ENCODE results near the gene UBA6. TPM values are rescaled to one million over a fixed set of nuclear protein-coding genes. Genes with fewer than 3 reads are reported as not detected.

UBA6 gene
- total and polyA plus RNA-seq, 9 of the 15 experiments (the other 6 are each of a cell fraction or from before 2014, with no cell fraction given): 22.9 to 139 (median 94.6) TPM

DNA sequence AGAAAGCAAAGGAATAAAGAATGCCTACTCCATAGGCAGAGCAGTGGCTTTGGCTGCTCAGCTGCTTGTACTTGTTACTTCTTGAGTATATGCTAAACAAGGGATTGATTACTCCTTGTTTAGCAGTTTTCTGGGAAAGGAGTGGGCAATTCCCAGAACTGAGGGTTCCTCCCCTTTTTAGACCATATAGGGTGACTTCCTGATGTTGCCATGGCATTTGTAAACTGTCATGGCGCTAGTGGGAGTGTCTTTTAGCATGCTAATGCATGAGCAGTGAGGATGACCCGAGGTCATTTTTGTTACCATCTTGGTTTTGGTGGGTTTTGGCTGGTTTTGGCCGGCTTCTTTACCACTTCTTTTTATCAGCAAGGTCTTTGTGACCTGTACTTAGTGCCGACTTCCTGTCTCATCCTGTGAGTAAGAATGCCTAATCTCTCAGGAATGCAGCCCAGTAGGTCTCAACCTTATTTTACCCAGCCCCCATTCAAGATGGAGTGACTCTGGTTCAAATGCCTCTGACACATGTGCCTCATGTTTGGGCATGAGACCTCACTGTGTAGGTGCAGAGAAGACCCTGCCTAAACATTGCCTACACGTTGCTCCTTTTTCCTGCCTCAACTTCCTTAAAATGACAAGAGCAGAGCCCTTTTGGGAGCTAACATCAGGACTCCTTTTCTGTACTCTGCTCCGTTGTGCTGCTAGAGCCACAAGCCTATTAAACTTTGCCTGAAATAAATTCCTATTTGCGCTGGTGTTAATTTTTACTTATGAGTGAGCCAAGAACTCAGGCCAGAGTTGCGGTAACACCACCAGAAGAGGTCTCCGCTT lies 21.0 kb upstream of the UBA6 start (continued):
- TF ChIP-seq, protein P1, sequence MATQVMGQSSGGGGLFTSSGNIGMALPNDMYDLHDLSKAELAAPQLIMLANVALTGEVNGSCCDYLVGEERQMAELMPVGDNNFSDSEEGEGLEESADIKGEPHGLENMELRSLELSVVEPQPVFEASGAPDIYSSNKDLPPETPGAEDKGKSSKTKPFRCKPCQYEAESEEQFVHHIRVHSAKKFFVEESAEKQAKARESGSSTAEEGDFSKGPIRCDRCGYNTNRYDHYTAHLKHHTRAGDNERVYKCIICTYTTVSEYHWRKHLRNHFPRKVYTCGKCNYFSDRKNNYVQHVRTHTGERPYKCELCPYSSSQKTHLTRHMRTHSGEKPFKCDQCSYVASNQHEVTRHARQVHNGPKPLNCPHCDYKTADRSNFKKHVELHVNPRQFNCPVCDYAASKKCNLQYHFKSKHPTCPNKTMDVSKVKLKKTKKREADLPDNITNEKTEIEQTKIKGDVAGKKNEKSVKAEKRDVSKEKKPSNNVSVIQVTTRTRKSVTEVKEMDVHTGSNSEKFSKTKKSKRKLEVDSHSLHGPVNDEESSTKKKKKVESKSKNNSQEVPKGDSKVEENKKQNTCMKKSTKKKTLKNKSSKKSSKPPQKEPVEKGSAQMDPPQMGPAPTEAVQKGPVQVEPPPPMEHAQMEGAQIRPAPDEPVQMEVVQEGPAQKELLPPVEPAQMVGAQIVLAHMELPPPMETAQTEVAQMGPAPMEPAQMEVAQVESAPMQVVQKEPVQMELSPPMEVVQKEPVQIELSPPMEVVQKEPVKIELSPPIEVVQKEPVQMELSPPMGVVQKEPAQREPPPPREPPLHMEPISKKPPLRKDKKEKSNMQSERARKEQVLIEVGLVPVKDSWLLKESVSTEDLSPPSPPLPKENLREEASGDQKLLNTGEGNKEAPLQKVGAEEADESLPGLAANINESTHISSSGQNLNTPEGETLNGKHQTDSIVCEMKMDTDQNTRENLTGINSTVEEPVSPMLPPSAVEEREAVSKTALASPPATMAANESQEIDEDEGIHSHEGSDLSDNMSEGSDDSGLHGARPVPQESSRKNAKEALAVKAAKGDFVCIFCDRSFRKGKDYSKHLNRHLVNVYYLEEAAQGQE (IDR thresholded peaks at IDR 0.05; ENCODE audit: borderline replicate concordance): peak; percentile 100
- TF ChIP-seq, protein P1 (CRISPR knock-in tag; IDR thresholded peaks at IDR 0.05; ENCODE audit: low read depth): peak; percentile 94
- 0 out of 2 replicates have a peak, but pooled peaks have one; percentile 60 for TF ChIP-seq LARP7 (IDR thresholded peaks at IDR 0.05)
- TF ChIP-seq PRDM10 (IDR thresholded peaks at IDR 0.05; ENCODE audit: partially characterized antibody): peak; percentile 44
- TF ChIP-seq ZFP91 (CRISPR knock-in tag; IDR thresholded peaks at IDR 0.05): no peak
- TF ChIP-seq XRCC4 (IDR thresholded peaks at IDR 0.05; ENCODE audit: extremely low read depth, insufficient read depth, insufficient read length): no peak
- 0 out of 2 replicates have a peak, but pooled peaks have one; percentile 30 for TF ChIP-seq NBN (IDR thresholded peaks at IDR 0.05; ENCODE audit: low read depth)
- TF ChIP-seq NEUROD1 (IDR thresholded peaks at IDR 0.05; ENCODE audit: borderline replicate concordance, low read depth, low read length, partially characterized antibody): peak; percentile 73

All from K562 (cell line).